Suprapubic skin (tissue), 4 donors: ENCODE data around the gene ANKRD42.

Source experiments
- CTCF ChIP-seq, 2 donors: fragments of 200-600 bp in 1 of 2; fragments of 450-650 bp in 1 of 2; sonication (generic) in 1 of 2; IDR thresholded peaks; one replicate each; pipeline ENCODE4 v1.5.1; 2016 to 2019; ENCODE audit warnings: antibody characterized with exemption in 2 of 2, mild to moderate bottlenecking in 1 of 2, moderate library complexity in 1 of 2
- EP300 ChIP-seq: sonication (generic); formaldehyde crosslinking; IDR thresholded peaks from one replicate; pipeline ENCODE4 v1.6.1; 2017; ENCODE audit warnings: antibody characterized with exemption
- POLR2A ChIP-seq, 2 donors: fragments of 450-650 bp; IDR thresholded peaks; one replicate each; pipeline ENCODE4 v1.6.1; 2017; ENCODE audit warnings: antibody characterized with exemption in 2 of 2, mild to moderate bottlenecking in 2 of 2, moderate library complexity in 2 of 2
- POLR2AphosphoS5 ChIP-seq, 3 donors: sonication (generic); formaldehyde crosslinking; IDR thresholded peaks; one replicate each; pipeline ENCODE4 v1.6.1; 2017; ENCODE audit warnings: antibody characterized with exemption in 3 of 3

- no peak for TF ChIP-seq POLR2A (IDR thresholded peaks at IDR 0.05)
- TF ChIP-seq CTCF (IDR thresholded peaks at IDR 0.05): no peak
- no peak for TF ChIP-seq POLR2AphosphoS5 (IDR thresholded peaks at IDR 0.05)
- no peak for TF ChIP-seq EP300
These were observed 45.6 kb upstream of the ANKRD42 start for GRCh38 chr11:83147895-83148294.
